SJCRH30 (cell line): ENCODE results near the gene STAT5A. TPM values are rescaled to one million over a fixed set of nuclear protein-coding genes. Genes with fewer than 3 reads are reported as not detected.

ENCODE experiments used
- total RNA-seq: library from RNA; depleted of rRNA; stranded (reverse); fragments of >200 nt; shearing (Covaris generic); gene quantifications from 2 replicates; pipeline ENCODE4 v1.2.3, GENCODE V29; 2014; rRNA removed

The STAT5A gene
- total RNA-seq, 1 experiment from 2014 or later: 5.9 TPM

Other genes starting within 250 kb of the STAT5A start
- gene C17orf113, start 237.9 kb upstream of the STAT5A start, total RNA-seq: 0.18 and 0.49 TPM in 2 replicates
- 1.3 and 1.5 TPM in 2 replicates for gene ZNF385C, start 190.0 kb upstream of the STAT5A start, total RNA-seq
- gene DHX58, start 175.8 kb upstream of the STAT5A start, total RNA-seq: 0.12 TPM in 1 of 2 replicates, not detected in the other
- 23.5 and 27.2 TPM in 2 replicates for gene KAT2A, start 167.1 kb upstream of the STAT5A start, total RNA-seq
- 0.28 and 0.32 TPM in 2 replicates for gene HSPB9, start 165.7 kb upstream of the STAT5A start, total RNA-seq
- 90.2 and 91.1 TPM in 2 replicates for gene RAB5C, start 133.5 kb upstream of the STAT5A start, total RNA-seq
- gene KCNH4, start 107.4 kb upstream of the STAT5A start, total RNA-seq: 0.04 TPM in 1 of 2 replicates, not detected in the other
- 1.0 TPM in 1 of 2 replicates, not detected in the other for gene HCRT, start 103.0 kb upstream of the STAT5A start, total RNA-seq
- gene GHDC, start 94.0 kb upstream of the STAT5A start, total RNA-seq: 6.7 and 9.9 TPM in 2 replicates
- 25.7 and 31.1 TPM in 2 replicates for gene STAT5B, start 12.1 kb upstream of the STAT5A start, total RNA-seq
- 107 and 113 TPM in 2 replicates for gene STAT3, start 99.9 kb downstream of the STAT5A start, total RNA-seq
- 46.9 and 47.8 TPM in 2 replicates for gene CAVIN1, start 134.8 kb downstream of the STAT5A start, total RNA-seq
- gene ATP6V0A1, start 170.4 kb downstream of the STAT5A start, total RNA-seq: 25.3 and 30.9 TPM in 2 replicates
- gene NAGLU, start 247.7 kb downstream of the STAT5A start, total RNA-seq: 20.6 and 22.2 TPM in 2 replicates